B cell (primary cell): Measurements from ENCODE around the gene EDC4. TPM values are rescaled to one million over a fixed set of nuclear protein-coding genes. Genes with fewer than 3 reads are reported as not detected.
"Not testable (repeated sequence)": the region's sequence is repeated elsewhere in the genome, so short reads cannot be mapped to it uniquely, and the experiment has no call there.

Experiments used
- ATAC-seq: fragments of 200-7000 bp; cut with Tn5 transposase; one replicate; pipeline ENCODE4 v1.10.0; 2021; ENCODE audit warnings: low read depth, mild to moderate bottlenecking, moderate number of reproducible peaks, moderate library complexity
- CTCF ChIA-PET: fragments of 350-600 bp; sonication (Branson Sonifier 250); formaldehyde crosslinking; loops from one replicate; lab custom pipeline; 2021; ENCODE audit warnings: antibody characterized with exemption, inconsistent platforms; lab: Charles Lee
- POLR2A ChIA-PET: fragments of 350-600 bp; sonication (Branson Sonifier 250); formaldehyde crosslinking; loops from one replicate; lab custom pipeline; 2021; ENCODE audit warnings: antibody characterized with exemption; lab: Charles Lee
- DNase-seq: peaks from one replicate; pipeline ENCODE4 v3.0.0; 2013
- H2AFZ ChIP-seq: 2 replicates; pipeline ENCODE4 v1.6.1; 2012; ENCODE audit warnings: mild to moderate bottlenecking, low read depth, low read length; ENCODE audit not compliant: insufficient read depth, poor library complexity, severe bottlenecking
- H3K27ac ChIP-seq, 2 donors: 1 replicate in 1 of 2; 2 replicates in 1 of 2; pipeline ENCODE4 v1.5.1; 2012 to 2013; ENCODE audit warnings: low read length in 2 of 2, mild to moderate bottlenecking in 2 of 2, moderate library complexity in 1 of 2
- H3K27me3 ChIP-seq, 4 experiments: fragments of 200-600 bp in 1 of 4; sonication (generic) in 1 of 4; replicated peaks in 1 of 4; 1 replicate in 2 of 4; 2 replicates in 2 of 4; pipeline versions ENCODE4 v1.6.1 to v1.7.0; 2013 to 2016; ENCODE audit warnings: low read length in 3 of 4, mild to moderate bottlenecking in 2 of 4, mixed read lengths in 1 of 4, moderate library complexity in 1 of 4; ENCODE audit not compliant: insufficient read depth in 4 of 4, control insufficient read depth in 3 of 4; ENCODE audit errors: control extremely low read depth in 1 of 4
- H3K36me3 ChIP-seq, 2 experiments: replicated peaks in 1 of 2; 1 replicate in 1 of 2; 2 replicates in 1 of 2; pipeline versions ENCODE4 v1.6.1 to v1.7.1; 2013; ENCODE audit warnings: low read length in 1 of 2; ENCODE audit not compliant: insufficient read depth in 2 of 2, control insufficient read depth in 1 of 2; ENCODE audit errors: control extremely low read depth in 1 of 2, extremely low read depth in 1 of 2
- H3K4me1 ChIP-seq, 2 donors: fragments of 200-600 bp in 1 of 2; sonication (generic) in 1 of 2; 1 replicate in 1 of 2; 2 replicates in 1 of 2; pipeline versions ENCODE4 v1.5.1 to v1.6.1; 2013 to 2017; ENCODE audit warnings: low read length in 2 of 2; ENCODE audit not compliant: control insufficient read depth in 2 of 2, insufficient read depth in 2 of 2
- H3K4me2 ChIP-seq: replicated peaks from 2 replicates; pipeline ENCODE3; 2012; ENCODE audit warnings: mild to moderate bottlenecking, low read depth, low read length; ENCODE audit not compliant: poor library complexity, severe bottlenecking
- H3K4me3 ChIP-seq, 5 experiments: fragments of 200-600 bp in 1 of 5; sonication (generic) in 1 of 5; 1 replicate in 3 of 5; 2 replicates in 2 of 5; pipeline versions ENCODE4 v1.5.1 to v1.7.0; 2011 to 2016; ENCODE audit warnings: low read length in 4 of 5, mild to moderate bottlenecking in 4 of 5, low read depth in 2 of 5, control low read depth in 1 of 5, moderate library complexity in 1 of 5; ENCODE audit not compliant: insufficient read depth in 1 of 5; ENCODE audit errors: control extremely low read depth in 1 of 5, extremely low read depth in 1 of 5
- H3K79me2 ChIP-seq: fragments of 200-600 bp; sonication (generic); one replicate; pipeline ENCODE4 v1.6.0; 2016; ENCODE audit warnings: low read length; ENCODE audit not compliant: control insufficient read depth, insufficient read depth
- H3K9ac ChIP-seq: fragments of 200-600 bp; sonication (generic); 2 replicates; pipeline ENCODE4 v1.6.1; 2017; ENCODE audit warnings: mild to moderate bottlenecking, low read length, moderate library complexity
- H3K9me3 ChIP-seq, 3 donors: one replicate each; pipeline versions ENCODE4 v1.6.1 to v1.7.1; 2013; ENCODE audit warnings: low read length in 2 of 3; ENCODE audit not compliant: control insufficient read depth in 2 of 3, insufficient read depth in 1 of 3; ENCODE audit errors: control extremely low read depth in 1 of 3
- H4K20me1 ChIP-seq: 2 replicates; pipeline ENCODE4 v1.6.0; 2012; ENCODE audit warnings: mild to moderate bottlenecking, low read length; ENCODE audit not compliant: insufficient read depth, control insufficient read depth, poor library complexity, severe bottlenecking
- H3K27ac Mint-ChIP-seq: one replicate; pipeline ENCODE4 v1.8.0; 2021; ENCODE audit warnings: mixed read lengths
- H3K27me3 Mint-ChIP-seq: one replicate; pipeline ENCODE4 v1.8.0; 2021; ENCODE audit warnings: mixed read lengths
- H3K4me1 Mint-ChIP-seq: one replicate; pipeline ENCODE4 v1.8.0; 2021; ENCODE audit warnings: mixed read lengths
- H3K4me3 Mint-ChIP-seq: one replicate; pipeline ENCODE4 v1.8.0; 2021; ENCODE audit warnings: mixed read lengths
- H3K9me3 Mint-ChIP-seq: one replicate; pipeline ENCODE4 v1.8.0; 2022; ENCODE audit warnings: mixed read lengths; ENCODE audit not compliant: insufficient read depth
- EZH2 ChIP-seq: IDR thresholded peaks from 2 replicates; pipeline ENCODE4 v1.6.1; 2012; ENCODE audit warnings: borderline replicate concordance, low read depth, mild to moderate bottlenecking, moderate library complexity, low read length; ENCODE audit not compliant: insufficient read depth, poor library complexity, severe bottlenecking
- WGBS: methylation state at CpG from one replicate; pipeline ENCODE4 v1.1.5; 2013; ENCODE audit warnings: missing lambda C conversion rate; ENCODE audit not compliant: insufficient coverage; 5-methylcytosine and 5-hydroxymethylcytosine counted together
- intact Hi-C: fragments of 100-400 bp; cut with micrococcal nuclease; formaldehyde crosslinking; loops from one replicate; pipeline ENCODE4 v1.10.0; 2022
- polyA plus RNA-seq: library from polyadenylated mRNA; depleted of rRNA; stranded (reverse); fragments of >200 nt; gene quantifications from 2 replicates; pipeline ENCODE4 v1.2.3, GENCODE V29; 2012
- total RNA-seq, 2 donors: library from RNA; stranded (reverse); fragments of 120-200 nt in 1 of 2; gene quantifications; 1 replicate in 1 of 2; 2 replicates in 1 of 2; pipeline versions ENCODE4 v1.2.3 to v1.2.4, GENCODE V29; 2013 to 2022
- TF ChIP-seq, protein P1 (sequence below): fragments of 200-600 bp; IDR thresholded peaks from one replicate; pipeline ENCODE4 v1.8.0; 2022; ENCODE audit warnings: antibody characterized with exemption, mild to moderate bottlenecking

EDC4 gene
- total and polyA plus RNA-seq, 2 donors (not counting 1 experiment from before 2014, with no cell fraction given): 84.5 to 95.1 TPM

DNA sequence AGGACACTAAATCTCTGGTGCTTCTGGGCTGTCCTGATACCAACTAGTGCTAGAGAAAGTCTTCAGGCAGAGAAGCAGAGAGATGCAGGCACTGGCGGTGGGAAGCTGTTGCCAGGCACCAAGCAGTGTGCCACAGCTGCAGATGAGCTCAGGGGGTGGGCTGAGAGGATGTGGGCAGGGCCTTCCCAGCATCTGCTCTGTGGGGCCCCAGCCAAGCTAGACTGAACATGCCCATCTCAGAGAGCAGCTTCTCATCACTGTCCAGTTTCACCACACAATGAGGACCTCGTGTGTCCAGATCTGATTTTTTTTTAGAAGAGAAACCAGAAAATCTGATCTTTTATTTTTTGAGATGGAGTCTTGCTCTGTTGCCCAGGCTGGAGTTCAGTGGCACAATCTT is 37.3 kb downstream of the EDC4 start:
- no peak overlapping the region for H3K4me3 ChIP-seq
- H3K9ac ChIP-seq: no peak overlapping the region
- intact Hi-C loops: no loop called here
- no peak overlapping the region for H3K27ac ChIP-seq
- H3K4me3 Mint-ChIP-seq: no peak overlapping the region
- 38% methylated on average over 1 of the region's 2 CpGs for WGBS
- H3K9me3 Mint-ChIP-seq: no peaks in the 10 kb centered on the region
- ChIA-PET POLR2A (interaction anchor here (0.7 kb wide), 1 partner anchor 8 kb away, joined by 3 read pairs; no protein-coding TSS in a partner anchor), CTCF (interaction anchor here (1.2 to 1.9 kb wide), 2 partner anchors 26 to 225 kb away, joined by 3 to 6 read pairs; no protein-coding TSS in a partner anchor)
- no peaks in the 10 kb centered on the region for H3K27me3 ChIP-seq
- no peak overlapping the region for H3K4me2 ChIP-seq
- no peaks in the 10 kb centered on the region for H3K27me3 Mint-ChIP-seq
- no peaks in the 10 kb centered on the region for H3K9me3 ChIP-seq
- TF ChIP-seq EZH2: no peak
- TF ChIP-seq, protein P1, sequence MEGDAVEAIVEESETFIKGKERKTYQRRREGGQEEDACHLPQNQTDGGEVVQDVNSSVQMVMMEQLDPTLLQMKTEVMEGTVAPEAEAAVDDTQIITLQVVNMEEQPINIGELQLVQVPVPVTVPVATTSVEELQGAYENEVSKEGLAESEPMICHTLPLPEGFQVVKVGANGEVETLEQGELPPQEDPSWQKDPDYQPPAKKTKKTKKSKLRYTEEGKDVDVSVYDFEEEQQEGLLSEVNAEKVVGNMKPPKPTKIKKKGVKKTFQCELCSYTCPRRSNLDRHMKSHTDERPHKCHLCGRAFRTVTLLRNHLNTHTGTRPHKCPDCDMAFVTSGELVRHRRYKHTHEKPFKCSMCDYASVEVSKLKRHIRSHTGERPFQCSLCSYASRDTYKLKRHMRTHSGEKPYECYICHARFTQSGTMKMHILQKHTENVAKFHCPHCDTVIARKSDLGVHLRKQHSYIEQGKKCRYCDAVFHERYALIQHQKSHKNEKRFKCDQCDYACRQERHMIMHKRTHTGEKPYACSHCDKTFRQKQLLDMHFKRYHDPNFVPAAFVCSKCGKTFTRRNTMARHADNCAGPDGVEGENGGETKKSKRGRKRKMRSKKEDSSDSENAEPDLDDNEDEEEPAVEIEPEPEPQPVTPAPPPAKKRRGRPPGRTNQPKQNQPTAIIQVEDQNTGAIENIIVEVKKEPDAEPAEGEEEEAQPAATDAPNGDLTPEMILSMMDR: no peak
- no peak for DNase-seq
- H3K4me1 Mint-ChIP-seq: peaks cover 2% of the 10 kb centered on the region
- H3K27ac Mint-ChIP-seq: no peak overlapping the region
- peaks cover 0 to 4% of the 10 kb centered on the region in 2 donors for H3K4me1 ChIP-seq
- H4K20me1 ChIP-seq: peaks cover 26% of the 10 kb centered on the region
- peaks cover 83% of the 10 kb centered on the region for H3K79me2 ChIP-seq
- no peak overlapping the region for H2AFZ ChIP-seq
- no peak for ATAC-seq
- peaks cover 0 to 34% of the 10 kb centered on the region in 2 experiments for H3K36me3 ChIP-seq

DNA sequence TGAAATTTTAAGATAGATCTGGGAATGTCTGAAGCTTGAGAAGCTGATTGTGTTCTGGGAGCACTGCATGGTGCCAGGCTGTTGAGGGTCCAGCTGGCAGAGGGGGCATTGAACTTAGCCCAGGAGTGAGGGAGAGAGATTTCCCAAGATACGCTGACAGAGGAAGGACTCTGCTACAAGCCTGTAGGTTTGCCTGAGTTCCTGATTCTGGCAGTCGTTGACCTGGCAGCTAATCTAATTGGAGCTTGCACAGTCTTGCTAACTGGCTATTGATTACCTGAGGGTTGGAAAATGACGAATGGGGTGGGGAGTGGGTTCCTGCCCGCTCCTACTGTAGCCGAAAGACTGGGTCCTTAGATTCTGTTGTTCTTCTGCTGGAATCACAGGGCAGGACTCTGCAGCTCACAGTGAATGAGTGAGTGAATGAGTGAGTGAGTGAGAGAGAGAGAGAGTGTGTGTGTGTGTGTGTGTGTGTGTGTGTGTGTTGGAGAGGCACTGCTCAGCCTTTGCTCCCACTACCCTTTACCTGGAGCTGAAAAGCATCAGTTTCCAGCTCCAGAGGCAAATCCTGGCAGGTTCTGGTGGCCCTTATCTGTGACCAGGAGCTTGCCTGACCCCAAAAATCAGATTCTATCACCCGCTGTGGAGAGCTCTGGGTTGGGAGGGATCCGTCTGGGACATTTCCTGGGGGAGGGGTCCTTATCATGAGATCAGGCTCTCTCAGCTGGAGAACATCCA is 42.1 kb downstream of the EDC4 start:
- peaks cover 0 to 3% of the 10 kb centered on the region in 2 donors for H3K4me1 ChIP-seq
- peaks cover 1% of the 10 kb centered on the region for H3K4me1 Mint-ChIP-seq
- H3K4me2 ChIP-seq: no peak overlapping the region
- TF ChIP-seq EZH2: no peak
- TF ChIP-seq, protein P1: no peak
- no peak for DNase-seq
- peaks cover 80% of the 10 kb centered on the region for H3K79me2 ChIP-seq
- WGBS: 96% methylated on average over 5 of the region's 7 CpGs
- ChIA-PET POLR2A (interaction anchor here (0.6 to 0.7 kb wide), 2 partner anchors 135 to 182 kb away, joined by 3 to 4 read pairs; no protein-coding TSS in a partner anchor), CTCF (interaction anchor here (0.5 to 1.2 kb wide), 5 partner anchors 12 to 98 kb away, joined by 3 read pairs; partner anchors contain the start of gene NRN1L)
- H3K27me3 ChIP-seq: no peaks in the 10 kb centered on the region
- no peak overlapping the region for H3K27ac ChIP-seq
- no peak overlapping the region for H3K4me3 ChIP-seq
- H2AFZ ChIP-seq: no peak overlapping the region
- H3K9me3 Mint-ChIP-seq: no peaks in the 10 kb centered on the region
- peaks cover 59% of the 10 kb centered on the region for H4K20me1 ChIP-seq
- H3K9ac ChIP-seq: no peak overlapping the region
- H3K36me3 ChIP-seq: peaks cover 0 to 31% of the 10 kb centered on the region in 2 experiments
- ATAC-seq: no peak
- intact Hi-C loops: no loop called here
- H3K27ac Mint-ChIP-seq: no peak overlapping the region
- H3K4me3 Mint-ChIP-seq: no peak overlapping the region
- no peaks in the 10 kb centered on the region for H3K27me3 Mint-ChIP-seq
- no peaks in the 10 kb centered on the region for H3K9me3 ChIP-seq

DNA sequence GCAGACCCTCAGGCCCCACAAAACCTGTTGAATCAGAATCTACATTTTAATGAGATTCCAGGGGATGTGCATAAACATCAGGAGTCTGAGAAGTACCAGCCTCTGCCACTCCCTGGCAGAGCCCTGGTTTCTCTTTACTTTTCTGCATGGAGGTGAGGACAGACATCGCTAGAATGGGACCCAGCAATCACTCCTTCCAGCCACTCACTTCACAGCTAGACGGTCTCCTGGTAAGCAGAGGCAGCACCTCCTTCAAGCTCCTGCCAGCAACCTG is 42.6 kb downstream of the EDC4 start:
- H2AFZ ChIP-seq, H3K4me3 ChIP-seq, H3K4me2 ChIP-seq, H3K27ac ChIP-seq, H3K4me1 Mint-ChIP-seq, H3K4me3 Mint-ChIP-seq, H3K9me3 Mint-ChIP-seq, H3K27me3 ChIP-seq, H3K27me3 Mint-ChIP-seq, ATAC-seq, H3K4me1 ChIP-seq, H3K9ac ChIP-seq, H3K9me3 ChIP-seq, DNase-seq, intact Hi-C loops, H3K27ac Mint-ChIP-seq: not testable (repeated sequence)
- H4K20me1 ChIP-seq: peaks cover 61% of the 10 kb centered on the region
- WGBS: no CpG with 5 or more reads among the region's 2 CpGs
- ChIA-PET CTCF (interaction anchor here (0.5 to 1.2 kb wide), 4 partner anchors 12 to 99 kb away, joined by 3 read pairs; no protein-coding TSS in a partner anchor), POLR2A (interaction anchor here (0.7 kb wide), 1 partner anchor 181 kb away, joined by 4 read pairs; no protein-coding TSS in a partner anchor)
- H3K36me3 ChIP-seq: peaks cover 0 to 31% of the 10 kb centered on the region in 2 experiments
- H3K79me2 ChIP-seq: peaks cover 79% of the 10 kb centered on the region
